ENCODE measurements around the gene NCKAP5.

DNA sequence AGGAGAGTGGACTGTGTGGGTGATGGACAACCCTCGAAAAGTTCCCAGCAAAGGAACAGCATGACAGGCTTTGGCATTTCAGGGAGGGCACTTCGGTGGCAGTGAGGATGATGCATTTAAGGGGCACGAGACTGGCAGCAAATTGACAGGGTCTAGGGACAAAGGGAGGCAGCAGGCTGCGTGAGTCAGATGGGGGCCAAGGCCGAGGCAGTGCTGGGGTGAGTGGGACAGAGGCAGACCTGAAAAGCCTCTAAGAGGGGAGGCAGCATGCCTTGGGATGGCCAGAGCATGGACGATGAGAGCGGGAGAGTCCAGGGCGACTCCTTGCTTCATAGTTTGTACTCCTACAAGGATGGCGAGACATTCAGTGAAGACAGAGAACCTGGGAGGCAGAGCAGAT, 848.8 kb downstream of the NCKAP5 start:
- TF ChIP-seq, protein P1, sequence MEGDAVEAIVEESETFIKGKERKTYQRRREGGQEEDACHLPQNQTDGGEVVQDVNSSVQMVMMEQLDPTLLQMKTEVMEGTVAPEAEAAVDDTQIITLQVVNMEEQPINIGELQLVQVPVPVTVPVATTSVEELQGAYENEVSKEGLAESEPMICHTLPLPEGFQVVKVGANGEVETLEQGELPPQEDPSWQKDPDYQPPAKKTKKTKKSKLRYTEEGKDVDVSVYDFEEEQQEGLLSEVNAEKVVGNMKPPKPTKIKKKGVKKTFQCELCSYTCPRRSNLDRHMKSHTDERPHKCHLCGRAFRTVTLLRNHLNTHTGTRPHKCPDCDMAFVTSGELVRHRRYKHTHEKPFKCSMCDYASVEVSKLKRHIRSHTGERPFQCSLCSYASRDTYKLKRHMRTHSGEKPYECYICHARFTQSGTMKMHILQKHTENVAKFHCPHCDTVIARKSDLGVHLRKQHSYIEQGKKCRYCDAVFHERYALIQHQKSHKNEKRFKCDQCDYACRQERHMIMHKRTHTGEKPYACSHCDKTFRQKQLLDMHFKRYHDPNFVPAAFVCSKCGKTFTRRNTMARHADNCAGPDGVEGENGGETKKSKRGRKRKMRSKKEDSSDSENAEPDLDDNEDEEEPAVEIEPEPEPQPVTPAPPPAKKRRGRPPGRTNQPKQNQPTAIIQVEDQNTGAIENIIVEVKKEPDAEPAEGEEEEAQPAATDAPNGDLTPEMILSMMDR (IDR thresholded peaks at IDR 0.05; ENCODE audit: insufficient read depth, low read depth, low read length) = no peak
- no peak for TF ChIP-seq EZH2 (IDR thresholded peaks at IDR 0.05; ENCODE audit: insufficient read depth, low read length)
